Ovary (tissue), 3 donors: ENCODE results near the gene HDAC9.

ENCODE experiments used
- CTCF ChIP-seq, 3 donors: fragments of 450-650 bp in 2 of 3; fragments of 200-600 bp in 1 of 3; IDR thresholded peaks; one replicate each; pipeline versions ENCODE4 v1.5.1 to v1.8.0; 2016 to 2022; ENCODE audit warnings: antibody characterized with exemption in 3 of 3, mild to moderate bottlenecking in 1 of 3
- POLR2A ChIP-seq: fragments of 450-650 bp; IDR thresholded peaks from one replicate; pipeline ENCODE4 v1.6.1; 2017; ENCODE audit warnings: antibody characterized with exemption, mild to moderate bottlenecking, moderate library complexity
- donor health status: DM: no; HTN: no; CAD: no.

- TF ChIP-seq CTCF (IDR thresholded peaks at IDR 0.05), result no peak
- TF ChIP-seq POLR2A, result no peak
Measured at GRCh38 chr7:18965657-18966056, 470.1 kb downstream of the HDAC9 start.
